Body of pancreas (tissue), 4 donors: ENCODE measurements around the gene TMEM244.

Experiments
- CTCF ChIP-seq, 7 experiments: fragments of 450-650 bp in 4 of 7; fragments of 200-600 bp in 3 of 7; sonication (generic) in 3 of 7; IDR thresholded peaks; one replicate each; pipeline ENCODE4 v1.5.1; 2016 to 2019; ENCODE audit warnings: antibody characterized with exemption in 7 of 7
- POLR2A ChIP-seq, 3 donors: fragments of 450-650 bp; IDR thresholded peaks; one replicate each; pipeline ENCODE4 v1.6.1; 2016; ENCODE audit warnings: antibody characterized with exemption in 3 of 3, mild to moderate bottlenecking in 2 of 3

- TF ChIP-seq POLR2A (IDR thresholded peaks at IDR 0.05): no peak
- no peak for TF ChIP-seq CTCF (IDR thresholded peaks at IDR 0.05)
Measured at GRCh38 chr6:129817332-129817731, 43.8 kb downstream of the TMEM244 start.
